H1 (cell line): ENCODE results near the gene PLCL2. TPM values are rescaled to one million over a fixed set of nuclear protein-coding genes. Genes with fewer than 3 reads are reported as not detected.

Source experiments
- ATF2 ChIP-seq: IDR thresholded peaks from 2 replicates; pipeline ENCODE4 v1.6.1; 2012; ENCODE audit warnings: low read length, inconsistent platforms
- CBX5 ChIP-seq: fragments of 300-800, 300-1000 bp; sonication (generic); IDR thresholded peaks from 2 replicates; pipeline ENCODE4 v1.7.1; 2016; ENCODE audit warnings: antibody characterized with exemption, low read length, low read depth
- CHD7 ChIP-seq: fragments of 300-600 bp; sonication (generic); IDR thresholded peaks from 2 replicates; pipeline ENCODE4 v1.7.1; 2012; ENCODE audit warnings: low read length, moderate library complexity, mild to moderate bottlenecking, inconsistent platforms; ENCODE audit not compliant: insufficient replicate concordance
- E2F6 ChIP-seq: IDR thresholded peaks from 2 replicates; pipeline ENCODE4 v1.6.1; 2012; ENCODE audit warnings: inconsistent platforms
- MAX ChIP-seq: IDR thresholded peaks from 2 replicates; pipeline ENCODE4 v1.6.1; 2012; ENCODE audit warnings: inconsistent platforms
- RBBP5 ChIP-seq: IDR thresholded peaks from 2 replicates; pipeline ENCODE4 v1.7.1; 2012; ENCODE audit warnings: low read depth, mild to moderate bottlenecking, inconsistent platforms, low read length, moderate library complexity, borderline replicate concordance
- RXRA ChIP-seq: IDR thresholded peaks from 2 replicates; pipeline ENCODE4 v1.6.1; 2011; ENCODE audit warnings: low read depth, mild to moderate bottlenecking, low read length, moderate library complexity; ENCODE audit not compliant: insufficient read depth
- SP4 ChIP-seq: IDR thresholded peaks from 2 replicates; pipeline ENCODE4 v1.6.1; 2012; ENCODE audit warnings: low read length, inconsistent platforms
- polyA plus RNA-seq, 7 experiments: library from polyadenylated mRNA; depleted of rRNA in 3 of 7; stranded (reverse) in 5 of 7; unstranded in 2 of 7; fragments of >200 nt in 5 of 7; fragments of 200-250 nt in 2 of 7; gene quantifications; 1 replicate in 5 of 7; 2 replicates in 1 of 7; 4 replicates in 1 of 7; pipeline versions ENCODE4 v1.2.1 to v1.2.3, GENCODE V29; 2011 to 2013; ENCODE audit warnings: missing spikeins in 2 of 7, mixed read lengths in 2 of 7
- total RNA-seq: library from RNA; stranded (reverse); fragmentation: NEBNext Ultra II Directional; extraction: Animal tissue kit (Norgen Biotek cat#: 25700); gene quantifications from 2 replicates; pipeline ENCODE4 v1.2.1, GENCODE V29; 2021

The PLCL2 gene
- total and polyA plus RNA-seq, 2 of the 8 experiments (the other 6 are each of a cell fraction or from before 2014, with no cell fraction given): 3.5 to 6.8 TPM

- TF ChIP-seq CHD7 (no peak), MAX (no peak), E2F6 (no peak), RXRA (no peak), ATF2 (no peak), CBX5 (no peak), RBBP5 (no peak), SP4 (no peak)
Measured at GRCh38 chr3:17033516-17034168, 148.9 kb downstream of the PLCL2 start (continued).
